Keratinocyte (primary cell): ENCODE measurements around the gene TCEANC2. TPM values are rescaled to one million over a fixed set of nuclear protein-coding genes. Genes with fewer than 3 reads are reported as not detected.

Experiments
- DNase-seq: peaks from one replicate; pipeline ENCODE4 v3.0.0-alpha.2; 2011; ENCODE audit warnings: low read depth, missing footprints, low spot score
- FAIRE-seq: peaks from 2 replicates; lab custom pipeline; 2011; peaks lifted over from hg19 to GRCh38; lab: Jason Lieb, UNC
- H2AFZ ChIP-seq: 2 replicates; pipeline ENCODE4 v1.6.0; 2012; ENCODE audit warnings: low read length, control low read depth, inconsistent platforms; ENCODE audit not compliant: control insufficient read depth
- H3K27ac ChIP-seq: 2 replicates; pipeline ENCODE4 v1.5.1; 2011; ENCODE audit warnings: low read length; ENCODE audit not compliant: control insufficient read depth, insufficient read depth
- H3K27me3 ChIP-seq: 3 replicates; pipeline ENCODE4 v1.6.0; 2011; ENCODE audit warnings: low read length; ENCODE audit not compliant: control insufficient read depth, insufficient read depth; ENCODE audit errors: extremely low read depth
- H3K36me3 ChIP-seq, 2 experiments: 2 replicates in 1 of 2; 3 replicates in 1 of 2; pipeline ENCODE4 v1.5.1; 2011; ENCODE audit warnings: low read length in 2 of 2, mild to moderate bottlenecking in 1 of 2; ENCODE audit not compliant: control insufficient read depth in 2 of 2, insufficient read depth in 2 of 2; ENCODE audit errors: extremely low read depth in 1 of 2
- H3K4me1 ChIP-seq: 3 replicates; pipeline ENCODE4 v1.5.1; 2011; ENCODE audit warnings: low read length; ENCODE audit not compliant: control insufficient read depth, insufficient read depth; ENCODE audit errors: extremely low read depth
- H3K4me2 ChIP-seq: 3 replicates; pipeline ENCODE4 v1.6.0; 2011; ENCODE audit warnings: low read depth, low read length; ENCODE audit not compliant: control insufficient read depth, insufficient read depth; ENCODE audit errors: extremely low read depth
- H3K4me3 ChIP-seq, 3 experiments: fragments of 200-600 bp in 1 of 3; sonication (generic) in 1 of 3; 2 replicates in 2 of 3; 3 replicates in 1 of 3; pipeline ENCODE4 v1.5.1; 2011 to 2016; ENCODE audit warnings: low read length in 3 of 3, mild to moderate bottlenecking in 3 of 3, control low read depth in 2 of 3, inconsistent platforms in 1 of 3, low read depth in 1 of 3, mixed read lengths in 1 of 3, mixed run types in 1 of 3, moderate library complexity in 1 of 3; ENCODE audit not compliant: control insufficient read depth in 2 of 3, insufficient read depth in 2 of 3; ENCODE audit errors: extremely low read depth in 1 of 3
- H3K79me2 ChIP-seq: 2 replicates; pipeline ENCODE4 v1.6.0; 2012; ENCODE audit warnings: low read length; ENCODE audit not compliant: control insufficient read depth, insufficient read depth
- H3K9ac ChIP-seq: 3 replicates; pipeline ENCODE4 v1.6.0; 2011; ENCODE audit warnings: low read length; ENCODE audit not compliant: control insufficient read depth, insufficient read depth; ENCODE audit errors: extremely low read depth
- H3K9me1 ChIP-seq: 3 replicates; pipeline ENCODE4 v1.6.0; 2011; ENCODE audit warnings: low read length; ENCODE audit not compliant: control insufficient read depth, insufficient read depth; ENCODE audit errors: extremely low read depth
- H3K9me3 ChIP-seq: 2 replicates; pipeline ENCODE4 v1.5.1; 2012; ENCODE audit warnings: low read depth, low read length; ENCODE audit not compliant: control insufficient read depth
- H4K20me1 ChIP-seq: 3 replicates; pipeline ENCODE4 v1.6.0; 2011; ENCODE audit warnings: low read length; ENCODE audit not compliant: control insufficient read depth, insufficient read depth; ENCODE audit errors: extremely low read depth
- CTCF ChIP-seq, 3 experiments: IDR thresholded peaks in 1 of 3; conservative IDR thresholded peaks in 1 of 3; optimal IDR thresholded peaks in 1 of 3; 2 replicates in 2 of 3; 3 replicates in 1 of 3; pipeline versions ENCODE3 to v1.5.1; 2011; ENCODE audit warnings: low read length in 3 of 3, mild to moderate bottlenecking in 3 of 3, moderate library complexity in 2 of 3, control low read depth in 1 of 3, inconsistent platforms in 1 of 3; ENCODE audit not compliant: insufficient read depth in 2 of 3; ENCODE audit errors: extremely low read depth in 1 of 3
- EZH2 ChIP-seq: IDR thresholded peaks from one replicate; pipeline ENCODE4 v1.6.1; 2012; ENCODE audit warnings: inconsistent platforms, mild to moderate bottlenecking, low read length, moderate library complexity
- dilution Hi-C: fragments of 300-500 bp; cut with MboI; formaldehyde crosslinking; loops from one replicate; pipeline ENCODE4 v1.7.0; 2020; ENCODE audit warnings: low sequenced_read_pairs; ENCODE audit not compliant: extremely low pct_ligation_motif_present
- polyA plus RNA-seq, 5 experiments: library from polyadenylated mRNA; depleted of rRNA in 3 of 5; stranded (reverse) in 3 of 5; stranded (forward) in 1 of 5; unstranded in 1 of 5; fragments of >200 nt; gene quantifications; 1 replicate in 1 of 5; 2 replicates in 3 of 5; 3 replicates in 1 of 5; pipeline versions ENCODE4 v1.2.1 to v1.2.3, GENCODE V29; 2011 to 2012; ENCODE audit warnings: missing spikeins in 2 of 5, low read depth in 1 of 5, low replicate concordance in 1 of 5

TCEANC2 gene
- polyA plus RNA-seq, 1 donor (not counting 4 experiments of a cell fraction or from before 2014, with no cell fraction given): 4.3 TPM

DNA sequence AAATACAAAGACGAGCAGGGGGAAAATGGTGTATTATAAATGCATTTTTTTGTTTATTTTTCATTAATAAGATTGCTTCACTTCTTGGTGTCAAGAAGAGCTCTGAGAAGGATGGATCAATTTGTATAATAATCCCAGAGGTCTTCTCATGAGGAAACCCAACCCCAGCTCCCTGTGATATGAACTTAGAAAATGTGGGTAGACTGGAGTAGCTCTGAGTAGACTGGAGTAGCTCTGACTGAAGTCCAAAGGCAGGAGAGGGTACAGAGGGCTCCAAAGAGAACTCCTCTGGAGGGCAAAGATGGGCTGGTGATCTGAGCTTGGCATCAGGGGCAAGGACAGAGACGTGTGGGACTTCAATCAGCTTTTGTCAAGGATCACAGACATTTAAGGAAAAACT, 78.0 kb downstream of the TCEANC2 start:
- H3K27me3 ChIP-seq: peaks cover 18% of the 10 kb centered on the region
- FAIRE-seq: no peak
- DNase-seq: no peak
- no peaks in the 10 kb centered on the region for H3K79me2 ChIP-seq
- no peaks in the 10 kb centered on the region for H3K9me1 ChIP-seq
- dilution Hi-C loops: no loop called here
- no peak overlapping the region for H3K4me3 ChIP-seq
- no peak overlapping the region for H3K4me2 ChIP-seq
- no peaks in the 10 kb centered on the region for H3K36me3 ChIP-seq
- TF ChIP-seq CTCF (optimal IDR thresholded peaks at IDR 0.05 in 1 of 3, IDR thresholded peaks at IDR 0.05 in 1 of 3, conservative IDR thresholded peaks at IDR 0.05 in 1 of 3; ENCODE audit: extremely low read depth in 1 of 3, insufficient read depth in 2 of 3, low read length in 3 of 3): no peak
- TF ChIP-seq EZH2: no peak
- H3K4me1 ChIP-seq: no peaks in the 10 kb centered on the region
- H2AFZ ChIP-seq: no peak overlapping the region
- no peaks in the 10 kb centered on the region for H3K9me3 ChIP-seq
- no peaks in the 10 kb centered on the region for H4K20me1 ChIP-seq
- no peak overlapping the region for H3K27ac ChIP-seq
- H3K9ac ChIP-seq: no peak overlapping the region

- Histone ChIP-seq H3K4me1 (no peaks in the 10 kb centered on the region), H3K4me2 (no peak overlapping the region), H3K27ac (no peak overlapping the region), H3K79me2 (no peaks in the 10 kb centered on the region), H3K27me3 (peaks cover 18% of the 10 kb centered on the region), H4K20me1 (no peaks in the 10 kb centered on the region), H3K9me1 (no peaks in the 10 kb centered on the region), H2AFZ (no peak overlapping the region), H3K4me3 (no peak overlapping the region), H3K36me3 (no peaks in the 10 kb centered on the region), H3K9me3 (no peaks in the 10 kb centered on the region), H3K9ac (no peak overlapping the region)
- FAIRE-seq: no peak
- dilution Hi-C loops: no loop called here
- DNase-seq: no peak
- TF ChIP-seq CTCF (optimal IDR thresholded peaks at IDR 0.05 in 1 of 3, IDR thresholded peaks at IDR 0.05 in 1 of 3, conservative IDR thresholded peaks at IDR 0.05 in 1 of 3; ENCODE audit: extremely low read depth in 1 of 3, insufficient read depth in 2 of 3, low read length in 3 of 3): no peak
- TF ChIP-seq EZH2: no peak
Measured at GRCh38 chr1:54132495-54132894, 79.1 kb downstream of the TCEANC2 start.
